A549 (cell line): ENCODE data around the gene FSHB.

Source experiments
- BHLHE40 ChIP-seq: IDR thresholded peaks from 2 replicates; pipeline ENCODE4 v1.6.1; 2012; ENCODE audit warnings: low read depth, low read length, inconsistent platforms
- EP300 ChIP-seq, 2 experiments: fragments of >200 bp; sonication (Bioruptor Twin); formaldehyde crosslinking; IDR thresholded peaks; 2 replicates in 1 of 2; 3 replicates in 1 of 2; pipeline ENCODE4 v1.6.1; 2016 to 2017
- POLR2A ChIP-seq: IDR thresholded peaks from 2 replicates; pipeline ENCODE4 v1.6.1; 2012; ENCODE audit warnings: mild to moderate bottlenecking, low read length
- RAD21 ChIP-seq, 2 experiments: fragments of >200 bp in 1 of 2; sonication (Bioruptor Twin) in 1 of 2; formaldehyde crosslinking in 1 of 2; IDR thresholded peaks in 1 of 2; conservative IDR thresholded peaks in 1 of 2; 2 replicates in 1 of 2; 3 replicates in 1 of 2; pipeline ENCODE4 v1.6.1; 2012 to 2018; ENCODE audit warnings: inconsistent platforms in 1 of 2
- ZC3H11A ChIP-seq: fragments of 450-650 bp; IDR thresholded peaks from 2 replicates; pipeline ENCODE4 v1.6.1; 2014; ENCODE audit warnings: antibody characterized with exemption, mild to moderate bottlenecking
- TF ChIP-seq, protein P1 (sequence below): fragments of >200 bp; sonication (Bioruptor Twin); formaldehyde crosslinking; IDR thresholded peaks from 3 replicates; pipeline ENCODE4 v1.6.1; 2016
- TF ChIP-seq, protein P2 (sequence below): IDR thresholded peaks from 2 replicates; pipeline ENCODE4 v1.6.1; 2012; ENCODE audit warnings: low read depth, borderline replicate concordance

DNA sequence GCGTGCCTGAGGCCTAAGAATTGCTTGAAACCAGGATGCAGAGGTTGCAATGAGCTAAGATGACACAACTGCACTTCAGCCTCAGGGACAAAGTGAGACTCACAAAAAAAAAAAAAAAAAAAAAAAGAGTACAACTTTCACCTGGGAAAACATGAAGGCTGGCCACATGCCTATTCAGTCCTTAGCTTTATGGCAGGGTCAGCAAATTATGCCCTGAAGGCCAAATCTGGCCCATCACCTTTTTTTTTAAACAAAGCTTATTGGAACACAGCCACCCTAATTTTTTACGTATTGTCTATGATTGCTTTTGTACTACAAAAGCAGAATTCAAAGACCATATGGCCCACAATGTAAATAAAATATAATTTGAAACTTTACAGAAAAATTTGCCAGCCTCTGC is 8.2 kb downstream of the FSHB start:
- TF ChIP-seq POLR2A, result no peak
- TF ChIP-seq EP300 (IDR thresholded peaks at IDR 0.05), result no peak
- TF ChIP-seq, protein P1, sequence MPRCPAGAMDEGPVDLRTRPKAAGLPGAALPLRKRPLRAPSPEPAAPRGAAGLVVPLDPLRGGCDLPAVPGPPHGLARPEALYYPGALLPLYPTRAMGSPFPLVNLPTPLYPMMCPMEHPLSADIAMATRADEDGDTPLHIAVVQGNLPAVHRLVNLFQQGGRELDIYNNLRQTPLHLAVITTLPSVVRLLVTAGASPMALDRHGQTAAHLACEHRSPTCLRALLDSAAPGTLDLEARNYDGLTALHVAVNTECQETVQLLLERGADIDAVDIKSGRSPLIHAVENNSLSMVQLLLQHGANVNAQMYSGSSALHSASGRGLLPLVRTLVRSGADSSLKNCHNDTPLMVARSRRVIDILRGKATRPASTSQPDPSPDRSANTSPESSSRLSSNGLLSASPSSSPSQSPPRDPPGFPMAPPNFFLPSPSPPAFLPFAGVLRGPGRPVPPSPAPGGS, result no peak
- no peak for TF ChIP-seq RAD21 (conservative IDR thresholded peaks at IDR 0.05 in 1 of 2, IDR thresholded peaks at IDR 0.05 in 1 of 2)
- TF ChIP-seq BHLHE40, result no peak
- no peak for TF ChIP-seq ZC3H11A
- TF ChIP-seq, protein P2, sequence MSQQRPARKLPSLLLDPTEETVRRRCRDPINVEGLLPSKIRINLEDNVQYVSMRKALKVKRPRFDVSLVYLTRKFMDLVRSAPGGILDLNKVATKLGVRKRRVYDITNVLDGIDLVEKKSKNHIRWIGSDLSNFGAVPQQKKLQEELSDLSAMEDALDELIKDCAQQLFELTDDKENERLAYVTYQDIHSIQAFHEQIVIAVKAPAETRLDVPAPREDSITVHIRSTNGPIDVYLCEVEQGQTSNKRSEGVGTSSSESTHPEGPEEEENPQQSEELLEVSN, result no peak
